Tibial artery (tissue), 4 donors: Measurements from ENCODE around the gene SLC30A7.

ENCODE experiments used
- DNase-seq, 2 donors: peaks; one replicate each; pipeline ENCODE4 v3.0.0-alpha.2; 2019
- H3K27ac ChIP-seq, 2 donors: fragments of 200-600 bp; sonication (generic) in 1 of 2; 1 replicate in 1 of 2; 2 replicates in 1 of 2; pipeline ENCODE4 v1.5.1; 2018 to 2019; ENCODE audit warnings: mild to moderate bottlenecking in 1 of 2
- H3K27me3 ChIP-seq, 2 donors: fragments of 200-600 bp; sonication (generic) in 1 of 2; one replicate each; pipeline versions ENCODE4 v1.5.1 to v1.6.0; 2016 to 2019
- H3K36me3 ChIP-seq, 3 donors: fragments of 200-600 bp; sonication (generic) in 2 of 3; one replicate each; pipeline ENCODE4 v1.5.1; 2016 to 2019; ENCODE audit warnings: mild to moderate bottlenecking in 2 of 3
- H3K4me1 ChIP-seq, 4 donors: fragments of 200-600 bp; sonication (generic) in 2 of 4; 1 replicate in 3 of 4; 2 replicates in 1 of 4; pipeline ENCODE4 v1.5.1; 2016 to 2019
- H3K4me3 ChIP-seq, 2 donors: fragments of 200-600 bp; sonication (generic) in 1 of 2; 1 replicate in 1 of 2; 2 replicates in 1 of 2; pipeline ENCODE4 v1.5.1; 2018 to 2019; ENCODE audit warnings: mild to moderate bottlenecking in 2 of 2
- H3K9me3 ChIP-seq, 3 donors: fragments of 200-600 bp; sonication (generic) in 1 of 3; one replicate each; pipeline ENCODE4 v1.5.1; 2016 to 2019
- intact Hi-C: fragments of 100-400 bp; cut with DNase I; formaldehyde crosslinking; loops from one replicate; pipeline ENCODE4 v1.15.0; 2023; ENCODE audit warnings: low total_unique reads
- TF ChIP-seq, protein P1 (sequence below), 2 experiments: fragments of 200-600 bp in 1 of 2; fragments of 450-650 bp in 1 of 2; IDR thresholded peaks; one replicate each; pipeline ENCODE4 v1.5.1; 2017 to 2019; ENCODE audit warnings: antibody characterized with exemption in 2 of 2, mild to moderate bottlenecking in 1 of 2, moderate library complexity in 1 of 2

SLC30A7 gene

DNA sequence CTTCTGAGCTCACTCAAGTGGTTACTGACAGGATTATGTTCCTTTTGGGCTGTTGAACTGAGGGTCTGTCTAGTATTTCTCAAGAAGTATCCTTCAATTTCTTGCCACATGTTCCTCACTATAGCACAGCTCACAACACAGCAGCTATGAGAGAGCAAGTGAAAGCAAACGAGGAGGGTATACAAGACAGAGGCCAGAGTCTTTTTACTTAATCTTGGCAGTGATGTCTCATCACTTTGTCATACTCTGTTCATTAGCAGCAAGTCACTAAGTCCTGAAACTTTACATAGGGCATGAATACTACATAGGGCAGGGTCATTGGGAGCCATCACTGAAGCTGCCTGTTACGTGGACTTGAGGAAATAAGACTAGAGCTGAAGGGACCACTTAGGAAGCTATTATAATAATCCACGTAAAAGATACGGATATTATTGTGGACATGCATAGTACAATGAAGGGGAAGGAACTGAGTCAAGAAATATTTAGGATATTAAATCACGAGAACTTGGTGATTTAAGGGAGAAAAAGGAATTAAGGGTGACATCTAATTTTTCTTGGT lies 63.7 kb downstream of the SLC30A7 start:
- Histone ChIP-seq H3K27me3 (no peaks in the 10 kb centered on the region), H3K36me3 (peaks cover 0 to 6% (median 0%) of the 10 kb centered on the region in 3 donors), H3K4me1 (no peaks in the 10 kb centered on the region), H3K9me3 (no peaks in the 10 kb centered on the region), H3K27ac (no peak overlapping the region), H3K4me3 (no peak overlapping the region)
- TF ChIP-seq, protein P1, sequence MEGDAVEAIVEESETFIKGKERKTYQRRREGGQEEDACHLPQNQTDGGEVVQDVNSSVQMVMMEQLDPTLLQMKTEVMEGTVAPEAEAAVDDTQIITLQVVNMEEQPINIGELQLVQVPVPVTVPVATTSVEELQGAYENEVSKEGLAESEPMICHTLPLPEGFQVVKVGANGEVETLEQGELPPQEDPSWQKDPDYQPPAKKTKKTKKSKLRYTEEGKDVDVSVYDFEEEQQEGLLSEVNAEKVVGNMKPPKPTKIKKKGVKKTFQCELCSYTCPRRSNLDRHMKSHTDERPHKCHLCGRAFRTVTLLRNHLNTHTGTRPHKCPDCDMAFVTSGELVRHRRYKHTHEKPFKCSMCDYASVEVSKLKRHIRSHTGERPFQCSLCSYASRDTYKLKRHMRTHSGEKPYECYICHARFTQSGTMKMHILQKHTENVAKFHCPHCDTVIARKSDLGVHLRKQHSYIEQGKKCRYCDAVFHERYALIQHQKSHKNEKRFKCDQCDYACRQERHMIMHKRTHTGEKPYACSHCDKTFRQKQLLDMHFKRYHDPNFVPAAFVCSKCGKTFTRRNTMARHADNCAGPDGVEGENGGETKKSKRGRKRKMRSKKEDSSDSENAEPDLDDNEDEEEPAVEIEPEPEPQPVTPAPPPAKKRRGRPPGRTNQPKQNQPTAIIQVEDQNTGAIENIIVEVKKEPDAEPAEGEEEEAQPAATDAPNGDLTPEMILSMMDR (IDR thresholded peaks at IDR 0.05), result no peak
- DNase-seq, result no peak
- intact Hi-C loops, result no loop called here

DNA sequence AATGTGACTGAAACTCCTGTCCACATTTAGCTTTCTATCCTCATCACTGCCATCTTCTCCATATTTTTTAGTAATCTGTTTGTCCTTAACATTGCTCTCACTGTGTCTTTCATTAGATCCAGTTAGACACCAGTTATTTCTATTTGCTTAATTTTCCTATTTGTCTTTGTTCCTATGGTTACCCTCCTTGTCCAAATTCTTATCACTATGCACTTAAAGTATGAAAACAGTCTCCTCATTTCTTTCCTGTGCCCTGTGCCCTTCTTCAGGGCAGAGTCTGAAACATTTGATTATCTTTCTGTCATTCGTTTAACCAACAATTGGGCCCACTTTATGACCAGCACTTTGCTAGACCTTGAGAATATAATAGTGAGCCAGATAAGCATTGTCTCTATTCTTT lies 64.2 kb downstream of the SLC30A7 start:
- H3K4me1 ChIP-seq, result no peaks in the 10 kb centered on the region
- no peaks in the 10 kb centered on the region for H3K9me3 ChIP-seq
- H3K27ac ChIP-seq, result no peak overlapping the region
- no peak for DNase-seq
- TF ChIP-seq, protein P1 (IDR thresholded peaks at IDR 0.05), result no peak
- H3K36me3 ChIP-seq, result peaks cover 0 to 6% (median 0%) of the 10 kb centered on the region in 3 donors
- intact Hi-C loops, result no loop called here
- H3K4me3 ChIP-seq, result no peak overlapping the region
- H3K27me3 ChIP-seq, result no peaks in the 10 kb centered on the region

DNA sequence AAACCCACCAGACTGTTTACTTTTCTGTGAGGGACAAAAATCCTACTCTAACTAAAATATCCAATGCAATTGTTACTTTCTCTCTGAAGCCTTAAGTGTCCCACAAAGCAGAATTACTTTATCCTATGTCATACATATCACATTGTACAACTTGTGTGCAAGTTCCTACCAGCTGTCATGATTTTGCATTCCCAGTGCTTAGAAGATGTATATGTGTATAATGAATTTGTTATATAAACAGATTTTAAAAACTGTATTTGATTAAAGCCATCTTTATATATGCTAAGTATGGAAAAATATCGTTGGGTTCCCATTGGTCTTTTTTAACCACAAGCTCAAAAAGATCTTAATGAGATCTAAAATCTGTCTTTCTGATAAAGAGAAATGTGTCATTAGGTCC lies 72.7 kb downstream of the SLC30A7 start:
- DNase-seq, result no peak
- H3K36me3 ChIP-seq, result peaks cover 17 to 24% (median 21%) of the 10 kb centered on the region in 3 donors
- no peak overlapping the region for H3K27ac ChIP-seq
- no peaks in the 10 kb centered on the region for H3K9me3 ChIP-seq
- peaks cover 0 to 7% (median 0%) of the 10 kb centered on the region in 4 donors for H3K4me1 ChIP-seq
- intact Hi-C loops, result no loop called here
- no peak overlapping the region for H3K4me3 ChIP-seq
- H3K27me3 ChIP-seq, result no peaks in the 10 kb centered on the region
- TF ChIP-seq, protein P1 (IDR thresholded peaks at IDR 0.05), result no peak

DNA sequence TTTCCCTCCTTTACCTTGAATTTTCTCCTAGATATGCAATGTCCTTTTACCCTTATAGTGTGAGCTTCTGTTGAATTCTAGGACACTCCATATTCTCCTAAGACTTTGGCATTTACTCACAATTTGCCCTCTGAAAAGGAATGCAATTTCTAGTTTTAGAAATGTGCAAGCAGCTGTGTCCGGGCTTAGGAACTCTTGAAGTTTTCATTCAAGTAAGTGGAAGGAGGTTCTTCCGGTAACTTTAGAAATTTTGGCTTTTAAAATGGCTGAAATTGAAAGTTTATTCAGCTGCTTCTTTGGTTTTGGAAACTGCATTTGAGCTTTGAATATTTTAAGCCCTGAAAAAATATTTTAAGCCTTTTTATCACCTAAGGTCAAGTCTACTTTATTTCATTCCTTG lies 73.4 kb downstream of the SLC30A7 start:
- H3K27ac ChIP-seq, result no peak overlapping the region
- intact Hi-C loops, result no loop called here
- no peak for DNase-seq

DNA sequence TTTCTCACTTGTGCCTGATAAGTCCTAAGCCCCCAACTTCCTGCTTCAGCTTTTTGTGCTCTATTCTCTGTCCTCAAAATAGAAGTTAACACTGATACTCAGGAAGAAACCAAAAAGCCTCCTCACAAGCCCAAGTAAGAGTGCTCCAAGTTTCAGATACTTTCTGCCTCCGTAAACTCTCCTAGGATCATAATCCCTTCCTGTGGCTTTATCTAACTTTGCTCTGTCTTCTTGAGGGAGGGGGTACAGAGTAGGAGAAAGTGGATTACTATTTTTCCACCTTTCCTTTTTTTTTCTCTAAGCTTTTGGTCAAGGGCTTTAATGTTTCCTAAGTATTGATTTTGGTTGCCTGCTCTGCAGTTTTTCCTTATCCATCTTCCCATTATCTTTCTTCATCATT lies 75.1 kb downstream of the SLC30A7 start:
- Histone ChIP-seq H3K36me3 (peaks cover 19 to 33% (median 25%) of the 10 kb centered on the region in 3 donors), H3K9me3 (no peaks in the 10 kb centered on the region), H3K27me3 (no peaks in the 10 kb centered on the region), H3K4me1 (peaks cover 0 to 7% (median 0%) of the 10 kb centered on the region in 4 donors), H3K27ac (no peak overlapping the region), H3K4me3 (no peak overlapping the region)
- no peak for DNase-seq
- intact Hi-C loops, result no loop called here
- TF ChIP-seq, protein P1 (IDR thresholded peaks at IDR 0.05), result no peak

More for the DNA sequence above, 73.4 kb downstream of the SLC30A7 start:
- peaks cover 0 to 7% (median 0%) of the 10 kb centered on the region in 4 donors for H3K4me1 ChIP-seq
- no peaks in the 10 kb centered on the region for H3K27me3 ChIP-seq
- H3K9me3 ChIP-seq, result no peaks in the 10 kb centered on the region
- H3K36me3 ChIP-seq, result peaks cover 17 to 24% (median 24%) of the 10 kb centered on the region in 3 donors
- no peak overlapping the region for H3K4me3 ChIP-seq
- TF ChIP-seq, protein P1 (IDR thresholded peaks at IDR 0.05), result no peak
